ENCODE data around the gene TNIK.

- TF ChIP-seq POLR2A (IDR thresholded peaks at IDR 0.05; ENCODE audit: low read depth, low read length) (no peak), POLR2AphosphoS5 (IDR thresholded peaks at IDR 0.05; ENCODE audit: low read depth, low read length) (no peak)
These were observed 258.4 kb downstream of the TNIK start for GRCh38 chr3:171201825-171202224.

Data from GM12891 (cell line).